Upper lobe of right lung (tissue), 1 donor: Measurements from ENCODE around the gene METTL13. TPM values are rescaled to one million over a fixed set of nuclear protein-coding genes. Genes with fewer than 3 reads are reported as not detected.
A peak's percentile ranks its signal among the peaks of the same experiment; 100 is the strongest.

ENCODE experiments used
- ATAC-seq: fragments of 200-7000 bp; cut with Tn5 transposase; one replicate; pipeline ENCODE4 v1.9.1; 2020; ENCODE audit warnings: mild to moderate bottlenecking, moderate library complexity
- DNase-seq: peaks from one replicate; pipeline ENCODE4 v3.0.0-alpha.2; 2020
- H3K27ac ChIP-seq: fragments of 200-600 bp; one replicate; pipeline ENCODE4 v1.8.0; 2022
- H3K27me3 ChIP-seq: fragments of 200-600 bp; one replicate; pipeline ENCODE4 v1.8.0; 2022; ENCODE audit warnings: mild to moderate bottlenecking
- H3K36me3 ChIP-seq: fragments of 200-600 bp; one replicate; pipeline ENCODE4 v1.8.0; 2022
- H3K4me1 ChIP-seq: fragments of 200-600 bp; one replicate; pipeline ENCODE4 v1.8.0; 2022
- H3K4me3 ChIP-seq: fragments of 200-600 bp; one replicate; pipeline ENCODE4 v1.8.0; 2022; ENCODE audit warnings: mild to moderate bottlenecking
- H3K9me3 ChIP-seq: fragments of 200-600 bp; one replicate; pipeline ENCODE4 v1.8.0; 2022
- CTCF ChIP-seq: fragments of 200-600 bp; IDR thresholded peaks from one replicate; pipeline ENCODE4 v1.8.0; 2022; ENCODE audit warnings: antibody characterized with exemption
- intact Hi-C: fragments of 100-400 bp; cut with DNase I; formaldehyde crosslinking; loops from one replicate; pipeline ENCODE4 v1.11.0; 2022
- total RNA-seq: library from RNA; stranded (reverse); fragmentation: NEBNext Ultra II Directional; extraction: Animal tissue kit (Norgen Biotek cat#: 25700); gene quantifications from one replicate; pipeline ENCODE4 v1.2.1, GENCODE V29; 2021
- donor health status: DM: no; HTN: yes; CAD: no; lungs with severe emphysema.

METTL13 gene
- total RNA-seq, 1 donor from 2014 or later: 27.8 TPM

GRCh38 chr1:171800342-171800741 is 18.9 kb downstream of the METTL13 start:
- TF ChIP-seq CTCF: no peak
- intact Hi-C loops: loop anchor here (2.0 kb wide), 1 partner anchor 184 kb away; no protein-coding TSS in a partner anchor
- Histone ChIP-seq H3K36me3 (peaks cover 27% of the 10 kb centered on the region), H3K27me3 (no peaks in the 10 kb centered on the region), H3K4me1 (peaks cover 8% of the 10 kb centered on the region), H3K4me3 (no peak overlapping the region), H3K27ac (no peak overlapping the region), H3K9me3 (no peaks in the 10 kb centered on the region)
- DNase-seq (no peak), ATAC-seq (no peak)

GRCh38 chr1:171800851-171801250 is 19.4 kb downstream of the METTL13 start:
- no peak for DNase-seq
- intact Hi-C loops: loop anchor here (2.0 kb wide), 1 partner anchor 184 kb away; no protein-coding TSS in a partner anchor
- H3K27ac ChIP-seq: no peak overlapping the region
- H3K4me3 ChIP-seq: no peak overlapping the region
- ATAC-seq: no peak
- H3K9me3 ChIP-seq: no peaks in the 10 kb centered on the region
- peaks cover 8% of the 10 kb centered on the region for H3K4me1 ChIP-seq
- no peak for TF ChIP-seq CTCF
- H3K36me3 ChIP-seq: peaks cover 22% of the 10 kb centered on the region
- no peaks in the 10 kb centered on the region for H3K27me3 ChIP-seq

GRCh38 chr1:171801487-171801891 is 20.0 kb downstream of the METTL13 start:
- Histone ChIP-seq H3K4me1 (peaks cover 12% of the 10 kb centered on the region), H3K27me3 (no peaks in the 10 kb centered on the region), H3K4me3 (no peak overlapping the region), H3K9me3 (no peaks in the 10 kb centered on the region), H3K36me3 (peaks cover 15% of the 10 kb centered on the region), H3K27ac (no peak overlapping the region)
- peak; percentile 79 for TF ChIP-seq CTCF
- peak; percentile 69 for ATAC-seq
- intact Hi-C loops: loop anchor here (2.0 kb wide), 1 partner anchor 183 kb away; no protein-coding TSS in a partner anchor
- DNase-seq: no peak

GRCh38 chr1:171802207-171802606 is 20.7 kb downstream of the METTL13 start:
- intact Hi-C loops: no loop called here
- no peaks in the 10 kb centered on the region for H3K9me3 ChIP-seq
- peaks cover 12% of the 10 kb centered on the region for H3K4me1 ChIP-seq
- H3K27ac ChIP-seq: no peak overlapping the region
- H3K4me3 ChIP-seq: no peak overlapping the region
- DNase-seq (no peak), ATAC-seq (no peak)
- no peaks in the 10 kb centered on the region for H3K27me3 ChIP-seq
- TF ChIP-seq CTCF: no peak
- H3K36me3 ChIP-seq: peaks cover 8% of the 10 kb centered on the region

GRCh38 chr1:171803045-171803444 is 21.6 kb downstream of the METTL13 start:
- intact Hi-C loops: no loop called here
- no peak for TF ChIP-seq CTCF
- Histone ChIP-seq H3K4me1 (peaks cover 12% of the 10 kb centered on the region), H3K4me3 (no peak overlapping the region), H3K36me3 (no peaks in the 10 kb centered on the region), H3K27me3 (no peaks in the 10 kb centered on the region), H3K27ac (no peak overlapping the region), H3K9me3 (no peaks in the 10 kb centered on the region)
- no peak for ATAC-seq
- DNase-seq: no peak

GRCh38 chr1:171803461-171804022 is 22.1 kb downstream of the METTL13 start:
- no peak for DNase-seq
- intact Hi-C loops: no loop called here
- Histone ChIP-seq H3K4me3 (no peak overlapping the region), H3K27me3 (no peaks in the 10 kb centered on the region), H3K9me3 (no peaks in the 10 kb centered on the region), H3K4me1 (peaks cover 12% of the 10 kb centered on the region), H3K27ac (no peak overlapping the region), H3K36me3 (no peaks in the 10 kb centered on the region)
- no peak for ATAC-seq
- TF ChIP-seq CTCF: no peak
